Measurements from ENCODE around the gene SMYD3. TPM values are rescaled to one million over a fixed set of nuclear protein-coding genes. Genes with fewer than 3 reads are reported as not detected.
A peak's percentile ranks its signal among the peaks of the same experiment; 100 is the strongest.

The SMYD3 gene
- total RNA-seq, 1 donor from 2014 or later = 24.2 TPM

- H3K36me3 Mint-ChIP-seq (ENCODE audit: low read depth) = no peaks in the 10 kb centered on the region
- no peak overlapping the region for H3K4me3 Mint-ChIP-seq
Measured at GRCh38 chr1:246381452-246381851, 125.6 kb downstream of the SMYD3 start.

GRCh38 chr1:246377625-246378153, 129.4 kb downstream of the SMYD3 start:
- Mint-ChIP-seq H3K27me3 (ENCODE audit: low read depth) (no peaks in the 10 kb centered on the region), H3K27ac (ENCODE audit: unreplicated experiment) (no peak overlapping the region), H3K4me3 (no peak overlapping the region), H3K9me3 (no peaks in the 10 kb centered on the region), H3K36me3 (ENCODE audit: low read depth) (no peaks in the 10 kb centered on the region), H3K4me1 (peaks cover 13% of the 10 kb centered on the region)
- DNase-seq (ENCODE audit: low read depth, low spot score) = no peak
- no peak for TF ChIP-seq CTCF (conservative IDR thresholded peaks at IDR 0.05)

More at GRCh38 chr1:246381452-246381851, 125.6 kb downstream of the SMYD3 start:
- Mint-ChIP-seq H3K9me3 (no peaks in the 10 kb centered on the region), H3K27ac (ENCODE audit: unreplicated experiment) (no peak overlapping the region), H3K27me3 (ENCODE audit: low read depth) (no peaks in the 10 kb centered on the region), H3K4me1 (peaks cover 14% of the 10 kb centered on the region)
- no peak for DNase-seq (ENCODE audit: low read depth, low spot score)
- no peak for TF ChIP-seq CTCF (conservative IDR thresholded peaks at IDR 0.05)

GRCh38 chr1:246373828-246374569, 133.1 kb downstream of the SMYD3 start:
- Mint-ChIP-seq H3K4me3 (no peak overlapping the region), H3K4me1 (peaks cover 13% of the 10 kb centered on the region), H3K36me3 (ENCODE audit: low read depth) (no peaks in the 10 kb centered on the region), H3K27me3 (ENCODE audit: low read depth) (no peaks in the 10 kb centered on the region), H3K9me3 (no peaks in the 10 kb centered on the region), H3K27ac (ENCODE audit: unreplicated experiment) (peak overlapping the region; percentile 3)
- DNase-seq (ENCODE audit: low read depth, low spot score) = no peak
- TF ChIP-seq CTCF (conservative IDR thresholded peaks at IDR 0.05) = no peak

- DNase-seq (ENCODE audit: low read depth, low spot score) = no peak
- Mint-ChIP-seq H3K4me1 (peaks cover 5% of the 10 kb centered on the region), H3K36me3 (ENCODE audit: low read depth) (no peaks in the 10 kb centered on the region), H3K9me3 (no peaks in the 10 kb centered on the region), H3K27ac (ENCODE audit: unreplicated experiment) (no peak overlapping the region), H3K4me3 (no peak overlapping the region), H3K27me3 (ENCODE audit: low read depth) (no peaks in the 10 kb centered on the region)
- TF ChIP-seq CTCF (conservative IDR thresholded peaks at IDR 0.05) = no peak
Measured at GRCh38 chr1:246372559-246372958, 134.5 kb downstream of the SMYD3 start.

- Mint-ChIP-seq H3K4me3 (no peak overlapping the region), H3K4me1 (no peaks in the 10 kb centered on the region), H3K27ac (ENCODE audit: unreplicated experiment) (no peak overlapping the region), H3K36me3 (ENCODE audit: low read depth) (peaks cover 3% of the 10 kb centered on the region), H3K9me3 (no peaks in the 10 kb centered on the region), H3K27me3 (ENCODE audit: low read depth) (no peaks in the 10 kb centered on the region)
- TF ChIP-seq CTCF (conservative IDR thresholded peaks at IDR 0.05) = no peak
- no peak for DNase-seq (ENCODE audit: low read depth, low spot score)
Measured at GRCh38 chr1:246367041-246367440, 140.0 kb downstream of the SMYD3 start.
